SJCRH30 (cell line): ENCODE measurements around the gene VARS1. TPM values are rescaled to one million over a fixed set of nuclear protein-coding genes. Genes with fewer than 3 reads are reported as not detected.
A peak's percentile ranks its signal among the peaks of the same experiment; 100 is the strongest.
"Not testable (repeated sequence)": the region's sequence is repeated elsewhere in the genome, so short reads cannot be mapped to it uniquely, and the experiment has no call there.

Source experiments
- DNase-seq, 2 experiments: peaks; one replicate each; pipeline ENCODE4 v3.0.0-alpha.2; 2015 to 2020
- H3K27ac ChIP-seq: fragments of 250-450 bp; sonication (Bioruptor Pico); 2 replicates; pipeline ENCODE4 v1.5.1; 2020; ENCODE audit warnings: mild to moderate bottlenecking, moderate library complexity
- H3K27me3 ChIP-seq: fragments of 250-450 bp; sonication (Bioruptor Pico); 2 replicates; pipeline ENCODE4 v1.5.1; 2020; ENCODE audit warnings: mild to moderate bottlenecking, moderate library complexity
- H3K36me3 ChIP-seq: fragments of 250-450 bp; sonication (Bioruptor Pico); 2 replicates; pipeline ENCODE4 v1.5.1; 2020; ENCODE audit warnings: mild to moderate bottlenecking, moderate library complexity
- H3K4me1 ChIP-seq: fragments of 250-450 bp; sonication (Bioruptor Pico); 2 replicates; pipeline ENCODE4 v1.5.1; 2020; ENCODE audit warnings: mild to moderate bottlenecking, moderate library complexity
- H3K4me3 ChIP-seq: fragments of 250-450 bp; sonication (Bioruptor Pico); 2 replicates; pipeline ENCODE4 v1.5.1; 2020; ENCODE audit warnings: mild to moderate bottlenecking, moderate library complexity
- H3K9me3 ChIP-seq: fragments of 250-450 bp; sonication (Bioruptor Pico); replicated peaks from 2 replicates; pipeline ENCODE4 v1.5.1; 2020; ENCODE audit warnings: mild to moderate bottlenecking, moderate library complexity
- total RNA-seq: library from RNA; depleted of rRNA; stranded (reverse); fragments of >200 nt; shearing (Covaris generic); gene quantifications from 2 replicates; pipeline ENCODE4 v1.2.3, GENCODE V29; 2014

Gene VARS1
- total RNA-seq, 1 experiment from 2014 or later = 45.8 TPM

DNA sequence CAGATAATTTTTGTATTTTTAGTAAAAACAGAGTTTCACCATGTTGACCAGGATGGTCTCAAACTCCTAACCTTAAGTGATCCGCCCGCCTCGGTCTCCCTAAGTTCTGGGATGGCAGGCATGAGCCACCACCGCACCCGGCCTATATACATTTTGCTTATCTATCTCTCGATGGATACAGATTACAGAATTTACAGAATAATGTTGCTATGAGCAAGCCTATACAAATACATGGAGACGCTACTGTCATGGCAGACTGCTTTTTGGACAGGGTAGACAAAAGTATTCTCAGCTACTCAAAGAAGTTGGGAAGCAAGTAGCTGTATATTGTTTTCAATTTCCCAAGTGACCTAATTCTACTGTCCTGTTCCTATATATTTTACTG lies 17.9 kb upstream of the VARS1 start:
- no peak overlapping the region for H3K27ac ChIP-seq

DNA sequence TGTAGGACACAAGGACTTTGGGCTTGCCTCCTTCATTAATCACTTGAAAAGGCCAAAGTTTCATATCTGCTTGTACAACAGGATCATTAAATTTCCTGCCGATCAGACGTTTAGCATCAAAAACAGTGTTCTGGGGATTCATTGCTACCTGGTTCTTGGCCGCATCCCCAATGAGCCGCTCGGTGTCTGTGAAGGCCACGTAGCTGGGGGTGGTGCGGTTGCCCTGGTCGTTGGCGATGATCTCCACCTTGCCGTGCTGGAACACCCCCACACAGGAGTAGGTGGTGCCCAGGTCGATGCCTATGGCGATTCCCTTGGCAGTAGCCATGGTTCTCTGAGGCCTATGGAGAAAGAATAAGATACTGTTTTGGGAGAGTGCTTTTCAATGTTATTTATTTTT lies 16.1 kb upstream of the VARS1 start:
- no peaks in the 10 kb centered on the region for H3K36me3 ChIP-seq
- no peaks in the 10 kb centered on the region for H3K9me3 ChIP-seq
- H3K4me1 ChIP-seq = no peaks in the 10 kb centered on the region
- no peak for DNase-seq
- H3K27me3 ChIP-seq = no peaks in the 10 kb centered on the region
- H3K4me3 ChIP-seq = no peak overlapping the region
- H3K27ac ChIP-seq = no peak overlapping the region

More for the DNA sequence above, 17.9 kb upstream of the VARS1 start:
- H3K4me1 ChIP-seq = no peaks in the 10 kb centered on the region
- no peaks in the 10 kb centered on the region for H3K36me3 ChIP-seq
- H3K4me3 ChIP-seq = no peak overlapping the region
- H3K9me3 ChIP-seq = no peaks in the 10 kb centered on the region
- no peaks in the 10 kb centered on the region for H3K27me3 ChIP-seq
- no peak for DNase-seq

DNA sequence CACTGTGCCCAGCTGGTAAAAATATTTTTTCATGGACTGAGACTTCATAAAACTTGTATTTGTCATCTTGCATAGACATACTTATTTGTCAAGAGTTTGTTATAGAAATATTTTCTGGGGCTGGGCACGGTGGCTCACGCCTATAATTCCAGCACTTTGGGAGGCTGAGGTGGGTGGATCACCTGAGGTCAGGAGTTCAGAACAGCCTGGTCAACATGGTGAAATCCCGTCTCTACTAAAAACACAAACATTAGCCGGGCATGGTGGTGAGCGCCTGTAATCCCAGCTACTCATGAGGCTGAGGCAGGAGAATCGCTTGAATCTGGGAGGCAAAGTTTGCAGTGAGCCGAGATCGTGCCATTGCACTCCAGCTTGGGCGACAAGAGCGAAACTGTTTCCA lies 13.0 kb upstream of the VARS1 start:
- H3K27me3 ChIP-seq, H3K4me1 ChIP-seq, H3K27ac ChIP-seq, H3K36me3 ChIP-seq, H3K9me3 ChIP-seq, H3K4me3 ChIP-seq, DNase-seq: not testable (repeated sequence)

DNA sequence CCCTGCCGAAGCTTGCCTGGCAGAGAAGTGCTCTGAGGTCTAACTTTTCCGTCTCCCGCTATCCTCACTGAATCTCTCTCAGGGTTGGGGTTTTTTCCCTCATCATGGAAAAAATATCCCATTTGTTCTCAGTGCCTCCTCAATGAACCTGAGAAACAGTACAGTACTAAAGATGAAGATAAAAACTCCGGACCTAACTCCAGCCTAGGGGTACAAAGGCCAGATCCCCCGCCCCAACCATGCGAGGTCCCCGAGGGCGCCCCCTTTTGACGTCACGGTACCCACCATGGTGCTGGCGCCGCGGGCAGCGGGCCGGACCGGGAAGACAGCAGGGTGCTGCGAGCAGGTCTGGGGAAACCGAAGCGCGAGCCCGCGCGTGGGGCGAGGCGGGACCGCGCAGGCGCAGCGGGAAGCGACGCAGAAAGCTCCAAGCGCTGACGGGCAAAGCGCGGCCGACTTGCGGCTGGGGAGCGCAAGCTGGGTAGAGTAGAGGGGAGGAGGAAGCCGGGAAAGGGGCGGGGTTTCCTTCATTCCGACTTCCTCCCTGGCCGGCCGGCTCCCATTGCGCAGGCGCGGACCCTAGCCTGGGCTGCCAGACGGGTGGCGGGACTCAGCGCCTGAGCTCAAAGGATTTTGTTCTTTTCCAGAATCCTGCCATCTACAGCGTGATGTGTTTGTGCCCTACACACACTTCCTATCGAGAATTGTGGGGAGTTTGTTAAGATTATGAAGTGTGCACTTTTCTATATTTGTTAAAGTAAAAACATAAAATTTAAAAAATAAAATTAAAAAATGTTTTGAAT lies 11.1 kb upstream of the VARS1 start, which contains the start of gene LSM2:
LSM2 (minus strand) TSS at position 497 of the 803 bp plus-strand sequence; CDS start at position 288, 209 bp downstream.
- Histone ChIP-seq H3K36me3 (peaks cover 4% of the 10 kb centered on the region; the same call in 1 of the 2 replicates), H3K27ac (peak within 1 kb of the TSS; percentile 61), H3K4me3 (peak within 1 kb of the TSS; percentile 74), H3K27me3 (no peaks in the 10 kb centered on the region), H3K9me3 (no peaks in the 10 kb centered on the region), H3K4me1 (no peaks in the 10 kb centered on the region)
- DNase-seq = peak; percentile 97 to 98

DNA sequence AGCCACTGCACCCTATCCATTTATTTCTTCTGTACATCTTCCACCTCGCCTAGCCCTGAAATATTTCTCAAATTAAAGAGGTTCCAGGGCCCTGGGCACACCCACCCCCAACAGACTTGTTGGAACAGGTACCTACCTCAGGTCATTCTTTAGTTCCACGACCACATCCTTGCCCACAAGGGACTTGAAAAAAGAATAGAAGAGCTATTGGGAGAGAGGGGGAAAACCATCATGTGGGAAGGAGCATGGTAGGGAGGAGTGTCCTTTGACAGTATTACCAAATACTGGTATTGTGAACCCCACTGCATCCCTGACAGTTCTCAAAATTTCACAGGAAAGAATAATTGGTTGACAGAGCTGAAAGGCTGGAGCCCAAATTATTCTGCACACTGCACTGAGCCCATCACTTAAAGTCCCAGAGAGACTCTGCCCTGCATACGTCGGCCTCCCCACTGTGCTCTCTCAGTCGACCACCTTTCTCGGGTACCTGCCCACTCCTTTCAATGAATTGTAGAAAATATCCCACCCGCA lies 10.5 kb upstream of the VARS1 start:
- no peaks in the 10 kb centered on the region for H3K9me3 ChIP-seq
- no peaks in the 10 kb centered on the region for H3K27me3 ChIP-seq
- H3K4me1 ChIP-seq = no peaks in the 10 kb centered on the region
- H3K27ac ChIP-seq = peak overlapping the region; percentile 61
- DNase-seq = no peak
- H3K36me3 ChIP-seq = peaks cover 4% of the 10 kb centered on the region; the same call in 1 of the 2 replicates
- H3K4me3 ChIP-seq = peak overlapping the region; percentile 74

DNA sequence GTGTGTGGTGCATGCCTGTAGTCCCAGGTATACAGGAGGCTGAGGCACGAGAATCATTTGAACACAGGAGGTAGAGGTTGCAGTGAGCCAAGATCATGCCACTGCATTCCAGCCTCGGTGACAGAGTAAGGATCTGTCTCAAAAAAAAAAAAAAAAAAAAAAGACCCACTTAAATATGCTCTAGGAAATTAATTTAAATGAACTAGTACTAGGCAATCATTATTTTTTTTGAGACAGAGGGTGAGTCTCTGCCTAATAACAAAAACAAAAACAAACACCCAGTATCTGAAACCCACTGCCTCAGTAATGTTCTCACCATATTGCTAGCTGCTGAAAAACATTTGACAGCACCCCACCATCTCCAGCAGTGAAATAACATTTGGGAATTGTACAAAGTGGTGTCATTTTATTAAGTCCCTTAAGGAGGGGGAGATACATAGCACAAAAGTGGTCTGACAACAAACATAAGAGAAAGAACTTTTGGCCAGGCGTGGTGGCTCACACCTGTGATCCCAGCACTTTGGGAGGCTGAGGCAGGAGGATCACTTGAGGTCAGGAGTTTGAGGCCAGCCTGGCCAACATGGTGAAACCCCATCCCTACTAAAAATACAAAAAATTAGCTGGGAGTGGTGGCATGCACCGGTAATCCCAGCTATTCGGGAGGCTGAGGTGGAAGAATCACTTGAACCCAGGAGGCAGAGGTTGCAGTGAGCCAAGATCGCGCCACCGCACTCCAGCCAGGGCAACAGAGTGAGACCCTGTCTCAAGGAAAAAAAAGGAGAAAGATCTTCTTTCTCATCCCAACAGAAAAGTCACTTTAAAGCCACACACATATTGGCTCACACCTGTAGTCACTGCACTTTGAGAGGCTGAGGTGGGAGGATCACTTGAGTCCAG lies 5.7 kb upstream of the VARS1 start:
- H3K36me3 ChIP-seq, H3K27me3 ChIP-seq, H3K27ac ChIP-seq, DNase-seq, H3K4me1 ChIP-seq, H3K4me3 ChIP-seq, H3K9me3 ChIP-seq: not testable (repeated sequence)

DNA sequence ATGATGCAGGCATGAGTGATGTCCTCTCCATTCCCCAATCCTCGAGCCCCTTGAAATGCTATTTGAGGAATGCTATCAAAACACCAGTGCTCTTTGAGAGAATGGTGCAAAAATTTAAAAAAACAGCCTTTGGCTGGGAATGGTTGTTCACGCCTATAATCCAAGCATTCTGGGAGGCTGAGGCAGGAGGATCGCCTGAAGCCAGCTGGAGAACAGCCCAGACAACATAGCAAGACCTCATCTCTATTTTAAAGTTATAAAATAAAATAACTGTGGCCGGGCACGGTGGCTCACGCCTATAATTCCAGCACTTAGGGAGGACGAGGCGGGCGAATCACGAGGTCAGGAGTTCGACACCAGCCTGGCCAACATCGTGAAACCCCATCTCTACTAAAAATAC lies 4.2 kb upstream of the VARS1 start:
- Histone ChIP-seq H3K4me3 (no peak overlapping the region), H3K27ac (no peak overlapping the region), H3K9me3 (no peaks in the 10 kb centered on the region), H3K27me3 (no peaks in the 10 kb centered on the region), H3K36me3 (peaks cover 4% of the 10 kb centered on the region), H3K4me1 (no peaks in the 10 kb centered on the region)
- no peak for DNase-seq

DNA sequence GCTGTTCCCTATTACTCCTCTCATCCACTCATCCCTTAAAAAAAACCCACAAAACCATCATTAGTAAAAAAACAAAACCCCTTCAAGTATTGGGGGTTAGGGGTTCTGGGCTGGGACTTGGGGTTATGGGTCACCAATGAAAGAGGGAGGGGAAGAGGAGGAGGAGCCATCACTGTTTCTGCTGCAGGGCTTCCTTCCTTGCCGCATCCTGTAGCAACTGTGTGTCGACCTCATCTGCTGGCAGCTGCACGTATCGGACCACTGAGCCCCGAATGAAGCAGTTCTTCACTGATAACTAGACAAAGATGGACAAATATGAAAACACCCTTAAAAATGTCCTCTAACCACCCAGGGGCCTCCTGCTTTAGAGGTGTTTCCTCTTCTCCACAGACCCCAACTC lies 2.0 kb upstream of the VARS1 start:
- H3K4me3 ChIP-seq = no peak overlapping the region
- no peaks in the 10 kb centered on the region for H3K9me3 ChIP-seq
- no peak overlapping the region for H3K27ac ChIP-seq
- no peaks in the 10 kb centered on the region for H3K27me3 ChIP-seq
- no peak for DNase-seq
- peaks cover 7% of the 10 kb centered on the region for H3K36me3 ChIP-seq
- no peaks in the 10 kb centered on the region for H3K4me1 ChIP-seq

DNA sequence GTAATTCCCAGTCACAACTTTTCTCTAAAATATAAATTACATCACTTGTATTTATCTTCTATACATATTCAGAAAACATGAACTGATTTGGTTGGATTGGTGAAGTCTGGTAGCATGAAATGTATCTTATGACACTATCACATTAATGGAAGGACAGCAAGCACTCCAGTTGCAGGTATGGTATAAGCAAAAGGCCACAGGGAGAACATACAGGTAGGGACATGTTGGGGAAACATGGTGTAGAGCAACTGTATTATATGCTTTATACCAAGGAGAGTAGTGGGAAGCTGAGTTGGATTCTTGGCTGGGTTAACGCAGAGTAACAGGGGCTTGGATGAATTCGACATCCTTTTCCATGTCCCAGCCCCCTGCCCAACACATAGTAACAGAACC lies 1.4 kb upstream of the VARS1 start:
- Histone ChIP-seq H3K36me3 (peaks cover 13% of the 10 kb centered on the region), H3K4me1 (no peaks in the 10 kb centered on the region), H3K27ac (no peak overlapping the region), H3K9me3 (no peaks in the 10 kb centered on the region), H3K4me3 (no peak overlapping the region), H3K27me3 (no peaks in the 10 kb centered on the region)
- no peak for DNase-seq

DNA sequence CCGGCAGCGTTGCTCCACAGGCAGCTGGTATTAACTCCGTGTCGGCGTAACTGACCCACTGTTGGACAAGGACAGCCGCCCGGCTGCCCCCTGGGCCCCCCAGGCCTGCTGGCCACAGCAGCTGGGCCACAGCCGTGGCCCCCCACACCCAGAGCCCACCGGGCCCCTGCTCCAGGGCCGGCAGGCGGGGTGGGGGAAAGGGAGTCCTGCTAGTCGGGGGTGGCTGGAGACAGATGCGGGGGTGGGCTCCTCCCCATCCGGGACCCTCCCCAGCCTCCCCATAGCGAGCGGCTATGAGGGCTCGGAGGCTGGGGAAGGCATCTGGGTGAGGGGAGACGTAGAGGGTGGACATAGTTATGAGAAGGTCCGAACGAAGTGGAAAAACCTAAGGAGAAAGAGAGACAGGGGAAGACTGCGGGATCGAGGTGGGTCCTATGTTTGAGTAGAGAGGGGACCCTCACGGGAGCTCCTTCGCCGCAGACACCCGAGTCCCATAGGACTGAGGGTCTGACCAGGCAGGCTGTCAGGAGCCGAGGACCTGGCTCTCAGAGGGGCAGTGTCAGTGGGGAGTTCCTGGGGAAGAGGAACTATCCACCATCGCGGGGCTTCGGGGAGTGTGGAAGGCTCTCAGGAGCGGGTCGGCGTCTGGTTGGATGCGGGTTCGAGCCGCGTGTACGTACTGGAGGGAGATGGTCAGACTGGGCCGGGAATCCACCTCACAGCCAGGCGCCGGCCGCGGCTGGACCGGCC lies 511 bp downstream of the VARS1 start:
- Histone ChIP-seq H3K4me1 (no peaks in the 10 kb centered on the region), H3K27ac (peak overlapping the region; percentile 84), H3K27me3 (no peaks in the 10 kb centered on the region), H3K4me3 (peak overlapping the region; percentile 88), H3K9me3 (no peaks in the 10 kb centered on the region), H3K36me3 (peaks cover 25% of the 10 kb centered on the region)
- peak; percentile 47 to 53 for DNase-seq

DNA sequence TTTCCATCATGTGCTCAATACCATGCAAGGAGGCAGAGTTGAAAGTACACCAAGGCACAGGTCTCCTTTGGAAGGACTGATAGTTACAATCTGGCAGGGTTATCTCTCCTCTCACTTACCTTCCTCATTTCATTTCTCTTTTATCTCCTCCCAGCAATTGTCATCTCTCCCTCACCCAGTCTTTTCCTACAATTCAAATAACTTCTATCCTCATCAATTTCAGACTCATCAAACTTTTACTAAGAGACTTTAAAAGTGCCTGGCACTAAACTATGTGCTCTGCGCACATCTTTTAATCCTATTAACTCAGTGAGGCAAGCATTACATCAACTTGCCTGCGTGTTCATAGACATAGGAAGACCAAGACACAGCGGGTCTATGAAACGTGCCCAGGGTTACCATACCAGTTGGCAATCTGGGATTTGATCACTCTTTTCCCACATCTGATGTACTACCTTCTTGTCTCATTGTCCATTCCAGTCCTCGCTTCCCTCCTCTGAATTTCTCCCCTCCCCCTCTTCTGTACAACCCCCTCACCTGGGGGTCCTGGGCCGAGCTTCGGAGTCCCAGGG lies 1.2 kb downstream of the VARS1 start:
- no peaks in the 10 kb centered on the region for H3K27me3 ChIP-seq
- peak overlapping the region; percentile 84 for H3K27ac ChIP-seq
- no peak for DNase-seq
- H3K4me1 ChIP-seq = no peaks in the 10 kb centered on the region
- no peaks in the 10 kb centered on the region for H3K9me3 ChIP-seq
- H3K36me3 ChIP-seq = peaks cover 30% of the 10 kb centered on the region
- peak overlapping the region; percentile 88 for H3K4me3 ChIP-seq

DNA sequence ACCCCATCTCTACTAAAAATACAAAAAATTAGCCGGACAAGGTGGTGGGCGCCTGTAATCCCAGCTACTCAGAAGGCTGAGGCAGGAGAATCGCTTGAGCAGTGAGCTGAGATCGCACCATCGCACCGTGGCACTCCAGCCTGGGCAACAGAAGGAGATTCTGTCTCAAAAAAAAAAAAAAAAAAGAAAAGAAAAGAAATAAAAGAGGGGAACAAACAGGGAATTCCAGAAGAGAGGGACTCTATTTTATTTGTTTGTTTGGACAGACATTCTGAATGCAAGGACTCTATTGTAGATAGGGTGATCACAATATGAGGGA lies 1.7 kb downstream of the VARS1 start:
- H3K9me3 ChIP-seq, H3K4me1 ChIP-seq, H3K27ac ChIP-seq, H3K27me3 ChIP-seq, DNase-seq: not testable (repeated sequence)
- Histone ChIP-seq H3K4me3 (peak overlapping the region; percentile 88), H3K36me3 (peaks cover 35% of the 10 kb centered on the region)

DNA sequence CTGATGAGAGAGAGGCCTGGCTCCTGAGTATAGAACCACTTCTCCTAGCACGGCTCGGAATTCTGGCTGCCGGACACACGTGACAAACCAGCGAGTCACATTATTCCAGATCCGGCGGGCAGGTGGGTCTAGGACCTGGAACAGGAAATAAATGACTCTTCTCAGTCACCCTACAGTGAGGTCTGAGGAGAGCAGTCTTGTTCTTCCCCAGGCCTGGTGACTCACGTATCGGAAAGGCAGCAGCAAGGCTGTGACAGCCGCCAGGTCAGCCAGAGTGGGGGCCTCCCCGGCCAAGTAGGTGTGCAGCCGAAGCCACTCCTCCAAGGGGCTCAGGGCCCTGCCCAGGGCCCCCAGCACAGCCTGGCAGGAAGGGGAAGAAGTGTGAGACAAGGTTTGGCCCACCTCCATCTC lies 2.8 kb downstream of the VARS1 start:
- peaks cover 38% of the 10 kb centered on the region for H3K36me3 ChIP-seq
- H3K27ac ChIP-seq = no peak overlapping the region
- no peaks in the 10 kb centered on the region for H3K4me1 ChIP-seq
- H3K4me3 ChIP-seq = no peak overlapping the region
- no peak for DNase-seq
- H3K9me3 ChIP-seq = no peaks in the 10 kb centered on the region
- no peaks in the 10 kb centered on the region for H3K27me3 ChIP-seq

DNA sequence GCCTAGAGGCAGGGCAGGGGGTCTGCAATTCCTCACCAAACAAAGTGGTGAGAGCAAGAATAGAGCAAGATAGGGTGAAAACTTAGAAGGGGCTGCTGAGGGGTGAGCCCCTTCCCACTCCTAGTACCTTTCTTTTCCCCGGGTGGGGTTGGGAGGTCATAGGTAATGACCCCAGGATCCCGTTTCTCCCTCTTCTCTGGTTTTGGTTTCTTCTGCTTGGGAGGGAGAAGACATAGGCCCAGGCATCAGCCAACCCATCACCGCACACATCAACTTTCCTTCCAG lies 3.5 kb downstream of the VARS1 start:
- no peaks in the 10 kb centered on the region for H3K9me3 ChIP-seq
- no peak overlapping the region for H3K27ac ChIP-seq
- no peak for DNase-seq
- no peak overlapping the region for H3K4me3 ChIP-seq
- H3K4me1 ChIP-seq = no peaks in the 10 kb centered on the region
- peaks cover 38% of the 10 kb centered on the region for H3K36me3 ChIP-seq
- H3K27me3 ChIP-seq = no peaks in the 10 kb centered on the region
